HG03103 (cell line): ENCODE measurements around the gene KCNJ6.

Experiments
- ATAC-seq: cut with Tn5 transposase; IDR thresholded peaks from one replicate; pipeline ENCODE4 v1.9.1; 2021; ENCODE audit warnings: low read depth; ENCODE audit not compliant: unreplicated experiment

The KCNJ6 gene

GRCh38 chr21:37827913-37828312, 88.3 kb downstream of the KCNJ6 start:
- no peak for ATAC-seq

- no peak for ATAC-seq
Observed at GRCh38 chr21:37821786-37822450, 94.3 kb downstream of the KCNJ6 start.

- ATAC-seq: no peak
Observed at GRCh38 chr21:37821092-37821491, 95.2 kb downstream of the KCNJ6 start.

- no peak for ATAC-seq
Observed at GRCh38 chr21:37819372-37819771, 96.9 kb downstream of the KCNJ6 start.

- no peak for ATAC-seq
Observed at GRCh38 chr21:37817242-37817641, 99.0 kb downstream of the KCNJ6 start.

GRCh38 chr21:37815893-37816292, 100.4 kb downstream of the KCNJ6 start:
- no peak for ATAC-seq

- no peak for ATAC-seq
Observed at GRCh38 chr21:37811711-37812110, 104.5 kb downstream of the KCNJ6 start.

GRCh38 chr21:37808261-37808660, 108.0 kb downstream of the KCNJ6 start:
- ATAC-seq: no peak

- no peak for ATAC-seq
Observed at GRCh38 chr21:37805266-37805665, 111.0 kb downstream of the KCNJ6 start.

- ATAC-seq: no peak
Observed at GRCh38 chr21:37804001-37804400, 112.3 kb downstream of the KCNJ6 start.

GRCh38 chr21:37803101-37803651, 113.1 kb downstream of the KCNJ6 start:
- no peak for ATAC-seq

GRCh38 chr21:37800456-37801061, 115.7 kb downstream of the KCNJ6 start:
- no peak for ATAC-seq

GRCh38 chr21:37800057-37800455, 116.2 kb downstream of the KCNJ6 start:
- ATAC-seq: no peak

GRCh38 chr21:37799211-37800056, 116.8 kb downstream of the KCNJ6 start:
- no peak for ATAC-seq

GRCh38 chr21:37797403-37797802, 118.9 kb downstream of the KCNJ6 start:
- no peak for ATAC-seq

- ATAC-seq: no peak
Observed at GRCh38 chr21:37796011-37796410, 120.2 kb downstream of the KCNJ6 start.

- ATAC-seq: no peak
Observed at GRCh38 chr21:37793660-37794059, 122.6 kb downstream of the KCNJ6 start.

GRCh38 chr21:37792046-37792445, 124.2 kb downstream of the KCNJ6 start:
- ATAC-seq: no peak

GRCh38 chr21:37790905-37791304, 125.4 kb downstream of the KCNJ6 start:
- ATAC-seq: no peak

- ATAC-seq: no peak
Observed at GRCh38 chr21:37788503-37788902, 127.8 kb downstream of the KCNJ6 start.

- ATAC-seq: no peak
Observed at GRCh38 chr21:37787456-37787855, 128.8 kb downstream of the KCNJ6 start.
